Stimulated activated effector memory CD8-positive, alpha-beta T cell treated with anti-CD3 and anti-CD28 coated beads, Interleukin-12 subunit alpha, Interleukin-12 subunit beta, amount 100 ng/mL, for 72 hours (primary cell): Measurements from ENCODE around the gene SLC24A3.

ENCODE experiments used
- ATAC-seq: fragments of 150-1000 bp; cut with Tn5 transposase; 2 replicates; pipeline ENCODE4 v1.10.0; 2021
- DNase-seq, 2 donors: peaks; one replicate each; pipeline ENCODE4 v3.0.0; 2021 to 2022; ENCODE audit warnings: low spot score in 2 of 2
- H3K27ac Mint-ChIP-seq: one replicate; pipeline ENCODE4 v1.8.0; 2022; ENCODE audit warnings: mild to moderate bottlenecking, mixed read lengths
- H3K36me3 Mint-ChIP-seq: one replicate; pipeline ENCODE4 v1.8.0; 2022; ENCODE audit warnings: mild to moderate bottlenecking, mixed read lengths
- H3K4me1 Mint-ChIP-seq: one replicate; pipeline ENCODE4 v1.8.0; 2022; ENCODE audit warnings: mixed read lengths
- H3K4me3 Mint-ChIP-seq: one replicate; pipeline ENCODE4 v1.8.0; 2022; ENCODE audit warnings: mild to moderate bottlenecking, mixed read lengths
- H3K9me3 Mint-ChIP-seq: one replicate; pipeline ENCODE4 v1.8.0; 2022; ENCODE audit warnings: mixed read lengths

Gene SLC24A3

DNA sequence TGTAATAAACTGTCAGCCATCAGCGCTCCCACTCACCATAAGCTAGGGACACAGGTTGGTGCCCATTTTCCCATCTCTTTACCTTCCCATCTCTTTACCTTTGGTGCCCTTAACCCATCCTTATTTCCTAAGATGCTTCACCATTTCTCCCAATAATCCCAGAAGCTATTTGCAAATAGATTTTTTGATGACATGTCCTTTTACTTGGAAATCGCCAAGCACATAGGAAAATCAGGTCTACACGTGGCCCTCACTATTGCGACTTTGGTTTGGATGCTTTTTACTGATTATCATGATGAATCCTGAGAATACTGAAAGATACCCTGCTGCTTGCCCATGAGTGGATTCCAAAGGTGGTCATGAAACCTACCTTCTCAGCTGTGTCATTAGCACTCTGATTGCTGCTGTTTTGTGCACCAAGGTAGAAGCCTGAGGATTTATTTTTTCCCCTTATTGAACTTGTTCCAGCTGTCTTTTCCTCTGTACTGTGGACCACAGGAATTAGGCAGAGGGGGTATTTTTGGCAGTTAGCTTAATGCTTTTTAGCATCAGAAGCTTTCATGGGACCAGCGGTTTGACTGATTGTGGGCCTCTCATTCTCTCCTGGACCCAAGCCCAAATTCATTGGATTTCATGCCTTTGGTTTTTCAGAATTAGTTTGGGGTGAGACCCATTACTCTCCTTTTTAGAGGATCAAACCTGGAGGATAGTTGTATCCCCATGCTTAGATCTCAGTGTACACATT lies 316.0 kb downstream of the SLC24A3 start:
- Mint-ChIP-seq H3K36me3 (no peaks in the 10 kb centered on the region), H3K27ac (no peak overlapping the region), H3K9me3 (no peaks in the 10 kb centered on the region), H3K4me3 (no peak overlapping the region), H3K4me1 (no peaks in the 10 kb centered on the region)
- no peak for ATAC-seq
- no peak for DNase-seq

GRCh38 chr20:19530006-19530405 lies 317.6 kb downstream of the SLC24A3 start:
- Mint-ChIP-seq H3K9me3 (no peaks in the 10 kb centered on the region), H3K27ac (no peak overlapping the region), H3K4me3 (no peak overlapping the region), H3K4me1 (no peaks in the 10 kb centered on the region), H3K36me3 (no peaks in the 10 kb centered on the region)
- ATAC-seq: no peak
- no peak for DNase-seq

DNA sequence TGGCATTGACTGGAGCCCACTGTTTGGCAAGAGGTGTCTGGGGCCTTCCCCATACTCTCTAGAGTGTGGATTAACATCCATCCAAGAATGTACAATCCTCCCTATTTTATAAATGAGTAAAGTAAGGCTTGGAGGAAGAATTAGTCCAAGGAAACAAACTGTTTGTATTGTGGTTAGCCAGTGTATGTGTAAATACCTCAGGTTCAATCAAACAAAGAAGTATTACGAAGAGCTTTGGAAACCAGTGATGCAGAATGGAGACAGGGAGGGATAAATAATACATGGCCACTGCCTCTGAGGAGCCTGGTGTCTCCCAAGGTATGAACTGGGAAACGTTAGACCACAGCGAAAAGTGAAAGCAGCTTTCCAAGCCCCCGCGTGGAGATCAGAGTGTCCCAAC lies 319.0 kb downstream of the SLC24A3 start:
- Mint-ChIP-seq H3K27ac (no peak overlapping the region), H3K4me1 (no peaks in the 10 kb centered on the region), H3K36me3 (no peaks in the 10 kb centered on the region), H3K9me3 (no peaks in the 10 kb centered on the region), H3K4me3 (no peak overlapping the region)
- DNase-seq (no peak), ATAC-seq (no peak)

DNA sequence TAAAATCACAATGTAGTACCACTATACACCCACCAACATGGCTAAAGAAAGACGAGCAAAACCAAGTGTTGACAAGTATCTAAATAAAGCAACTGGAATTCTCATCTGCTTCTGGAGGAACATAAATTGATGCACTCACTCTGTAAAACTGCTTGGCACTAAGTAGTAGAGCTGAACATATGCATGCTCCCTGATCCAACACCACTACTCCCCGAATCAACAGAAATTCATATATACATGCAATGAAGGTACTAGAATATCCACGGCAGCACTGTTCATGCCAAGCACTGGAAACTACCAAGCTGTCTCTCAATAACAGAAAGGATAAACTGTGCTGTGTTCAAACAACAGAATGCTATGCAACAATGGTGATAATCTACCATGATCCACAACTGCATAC lies 326.1 kb downstream of the SLC24A3 start:
- Mint-ChIP-seq H3K4me3 (no peak overlapping the region), H3K27ac (no peak overlapping the region), H3K9me3 (no peaks in the 10 kb centered on the region), H3K36me3 (no peaks in the 10 kb centered on the region), H3K4me1 (no peaks in the 10 kb centered on the region)
- ATAC-seq (no peak), DNase-seq (no peak)

DNA sequence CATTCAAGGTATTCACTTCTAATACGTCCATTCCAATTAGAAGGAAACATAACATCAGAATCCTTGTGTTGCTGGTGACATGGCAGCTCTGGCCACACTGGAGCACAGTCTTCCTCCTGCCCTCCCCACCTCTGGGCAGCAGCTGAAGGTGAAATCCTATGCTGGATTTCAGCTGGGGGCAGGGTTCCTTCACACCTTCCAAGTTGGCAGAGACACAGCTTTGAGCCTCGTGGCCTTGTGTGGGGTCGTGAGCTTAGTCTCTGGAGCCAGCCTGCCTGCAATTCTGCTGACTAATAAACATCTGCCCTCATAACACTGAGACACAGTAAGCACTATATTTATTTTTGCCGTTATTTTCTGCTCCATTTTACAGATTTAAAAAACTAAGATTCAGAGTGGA lies 326.7 kb downstream of the SLC24A3 start:
- Mint-ChIP-seq H3K4me1 (no peaks in the 10 kb centered on the region), H3K9me3 (peaks cover 2% of the 10 kb centered on the region), H3K27ac (no peak overlapping the region), H3K36me3 (no peaks in the 10 kb centered on the region), H3K4me3 (no peak overlapping the region)
- DNase-seq: no peak
- no peak for ATAC-seq

DNA sequence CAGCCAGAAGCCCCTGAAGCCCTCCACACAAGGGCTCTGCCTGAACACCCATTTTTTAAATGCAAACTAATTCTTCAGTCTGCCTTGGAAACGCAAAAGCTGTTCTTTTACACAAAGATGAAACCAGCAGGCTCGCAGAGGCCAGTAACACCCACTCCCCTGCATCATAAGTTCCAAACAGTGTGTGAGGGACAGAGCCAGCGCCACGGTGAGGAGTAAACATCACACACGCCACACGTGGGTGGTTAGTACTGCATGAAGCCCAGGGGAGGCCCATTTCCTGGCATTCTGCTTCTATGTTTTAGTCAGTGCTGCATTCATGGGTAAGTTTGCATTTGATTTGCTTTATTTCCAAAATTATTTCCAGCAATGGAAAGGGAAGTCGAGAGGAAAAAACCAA lies 327.9 kb downstream of the SLC24A3 start:
- Mint-ChIP-seq H3K4me3 (no peak overlapping the region), H3K9me3 (peaks cover 4% of the 10 kb centered on the region), H3K27ac (no peak overlapping the region), H3K4me1 (no peaks in the 10 kb centered on the region), H3K36me3 (no peaks in the 10 kb centered on the region)
- ATAC-seq (peak; percentile 68), DNase-seq (no peak)

- Mint-ChIP-seq H3K27ac (no peak overlapping the region), H3K4me1 (no peaks in the 10 kb centered on the region), H3K36me3 (no peaks in the 10 kb centered on the region), H3K4me3 (no peak overlapping the region), H3K9me3 (peaks cover 4% of the 10 kb centered on the region)
- no peak for ATAC-seq
- no peak for DNase-seq
These were observed 330.7 kb downstream of the SLC24A3 start for GRCh38 chr20:19543101-19543500.

GRCh38 chr20:19544684-19545083 lies 332.2 kb downstream of the SLC24A3 start:
- Mint-ChIP-seq H3K27ac (no peak overlapping the region), H3K36me3 (no peaks in the 10 kb centered on the region), H3K4me1 (no peaks in the 10 kb centered on the region), H3K9me3 (peaks cover 4% of the 10 kb centered on the region), H3K4me3 (no peak overlapping the region)
- no peak for ATAC-seq
- DNase-seq: no peak

GRCh38 chr20:19546648-19547047 lies 334.2 kb downstream of the SLC24A3 start:
- H3K27ac Mint-ChIP-seq: no peak overlapping the region
- no peaks in the 10 kb centered on the region for H3K4me1 Mint-ChIP-seq
- H3K36me3 Mint-ChIP-seq: no peaks in the 10 kb centered on the region
- peaks cover 7% of the 10 kb centered on the region for H3K9me3 Mint-ChIP-seq
- H3K4me3 Mint-ChIP-seq: no peak overlapping the region
- ATAC-seq (peak; percentile 13), DNase-seq (no peak)

- no peak overlapping the region for H3K4me3 Mint-ChIP-seq
- H3K9me3 Mint-ChIP-seq: peaks cover 7% of the 10 kb centered on the region
- DNase-seq (no peak), ATAC-seq (no peak)
- H3K27ac Mint-ChIP-seq: no peak overlapping the region
- no peaks in the 10 kb centered on the region for H3K4me1 Mint-ChIP-seq
- H3K36me3 Mint-ChIP-seq: no peaks in the 10 kb centered on the region
These were observed 335.1 kb downstream of the SLC24A3 start for GRCh38 chr20:19547547-19547946.

DNA sequence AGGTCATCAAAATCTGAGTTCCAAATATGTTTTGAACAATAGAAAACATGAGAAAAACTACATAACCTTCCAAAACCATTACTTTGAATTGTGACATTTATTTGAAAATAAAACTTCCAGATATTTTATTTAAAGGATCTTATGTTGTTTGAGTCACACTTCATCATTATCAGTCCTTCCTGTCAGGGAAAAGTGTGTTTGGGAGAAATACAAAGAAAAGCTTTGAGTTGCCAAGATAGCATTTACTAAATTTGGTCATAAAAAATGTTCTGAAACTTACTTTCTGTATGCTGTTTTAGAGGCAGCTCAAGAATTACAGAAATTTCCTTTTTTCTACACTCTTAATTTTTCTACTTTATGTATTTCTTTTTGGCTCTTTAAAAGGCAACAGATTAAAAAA lies 337.5 kb downstream of the SLC24A3 start:
- ATAC-seq: no peak
- Mint-ChIP-seq H3K36me3 (no peaks in the 10 kb centered on the region), H3K4me1 (no peaks in the 10 kb centered on the region), H3K4me3 (no peak overlapping the region), H3K27ac (no peak overlapping the region), H3K9me3 (peaks cover 3% of the 10 kb centered on the region)
- DNase-seq: no peak

- H3K4me1 Mint-ChIP-seq: no peaks in the 10 kb centered on the region
- no peak for DNase-seq
- H3K4me3 Mint-ChIP-seq: no peak overlapping the region
- no peak for ATAC-seq
- no peak overlapping the region for H3K27ac Mint-ChIP-seq
- H3K36me3 Mint-ChIP-seq: no peaks in the 10 kb centered on the region
- H3K9me3 Mint-ChIP-seq: peaks cover 3% of the 10 kb centered on the region
These were observed 340.1 kb downstream of the SLC24A3 start for GRCh38 chr20:19552221-19553180.

DNA sequence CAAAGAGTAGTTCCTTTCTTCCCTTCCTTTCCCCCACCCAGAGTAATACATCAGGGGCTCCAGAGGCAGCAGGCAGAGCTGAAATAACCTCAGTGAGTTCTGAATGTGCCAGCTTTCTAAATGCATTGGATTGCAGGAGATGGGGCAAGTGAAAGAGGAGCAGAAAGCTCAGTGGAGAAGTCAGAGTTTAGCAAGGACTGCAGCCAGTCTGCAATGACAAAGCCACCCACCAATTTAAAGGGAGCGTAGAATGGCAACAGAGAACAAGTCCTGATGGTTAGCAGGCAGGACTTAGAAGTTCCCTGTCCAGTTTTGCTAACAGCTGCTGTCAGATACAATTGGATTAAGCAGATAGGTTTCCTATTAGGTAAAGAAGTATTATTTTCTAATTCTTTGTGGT lies 342.2 kb downstream of the SLC24A3 start:
- DNase-seq (no peak), ATAC-seq (no peak)
- H3K9me3 Mint-ChIP-seq: peaks cover 3% of the 10 kb centered on the region
- H3K4me3 Mint-ChIP-seq: no peak overlapping the region
- no peak overlapping the region for H3K27ac Mint-ChIP-seq
- H3K36me3 Mint-ChIP-seq: no peaks in the 10 kb centered on the region
- no peaks in the 10 kb centered on the region for H3K4me1 Mint-ChIP-seq

DNA sequence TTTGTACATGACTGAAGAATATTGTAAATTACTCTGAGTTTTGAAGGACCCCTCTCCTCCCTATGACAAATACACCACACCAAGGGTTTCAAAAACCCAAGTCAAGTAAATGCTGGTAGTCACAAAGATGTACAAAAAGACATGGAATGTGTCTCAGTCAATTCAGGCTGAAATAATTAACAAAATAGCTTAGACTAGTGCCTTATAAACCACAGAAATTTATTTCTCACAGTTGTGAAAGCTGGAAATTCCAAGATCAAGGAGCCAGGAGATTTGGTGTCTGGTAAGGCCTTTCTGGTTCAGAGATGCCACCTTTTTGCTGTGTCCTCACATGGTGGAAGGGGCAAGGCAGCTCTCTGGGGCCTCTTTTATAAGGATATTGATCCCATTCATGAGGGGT lies 343.3 kb downstream of the SLC24A3 start:
- Mint-ChIP-seq H3K4me3 (no peak overlapping the region), H3K27ac (no peak overlapping the region)

GRCh38 chr20:19557291-19557690 lies 344.8 kb downstream of the SLC24A3 start:
- H3K36me3 Mint-ChIP-seq: no peaks in the 10 kb centered on the region
- no peaks in the 10 kb centered on the region for H3K4me1 Mint-ChIP-seq
- H3K9me3 Mint-ChIP-seq: no peaks in the 10 kb centered on the region
- H3K27ac Mint-ChIP-seq: no peak overlapping the region
- DNase-seq (no peak), ATAC-seq (no peak)
- H3K4me3 Mint-ChIP-seq: no peak overlapping the region

More for the DNA sequence above, 343.3 kb downstream of the SLC24A3 start:
- no peak for DNase-seq
- no peak for ATAC-seq
- no peaks in the 10 kb centered on the region for H3K4me1 Mint-ChIP-seq
- H3K36me3 Mint-ChIP-seq: no peaks in the 10 kb centered on the region
- peaks cover under 1% of the 10 kb centered on the region for H3K9me3 Mint-ChIP-seq
